GM12878 (cell line): ENCODE results near the gene ZNF576. TPM values are rescaled to one million over a fixed set of nuclear protein-coding genes. Genes with fewer than 3 reads are reported as not detected.
"Not testable (repeated sequence)": the region's sequence is repeated elsewhere in the genome, so short reads cannot be mapped to it uniquely, and the experiment has no call there.

ENCODE experiments used
- ATAC-seq: fragments of 200-7000 bp; cut with Tn5 transposase; 3 replicates; pipeline ENCODE4 v1.9.1; 2020; ENCODE audit warnings: mild to moderate bottlenecking, moderate library complexity
- BruUV-seq: library from RNA; stranded (reverse); fragments of 400-500 nt; replicated peaks from 2 replicates; lab custom pipeline; 2021; lab: Mats Ljungman, UMichigan
- CTCF ChIA-PET: fragments of 300-600 bp; sonication (Branson Sonifier 250); formaldehyde crosslinking; extraction: SDS; loops from one replicate; lab custom pipeline; 2021; ENCODE audit warnings: inconsistent platforms; lab: Yijun Ruan, JAX
- POLR2A ChIA-PET: fragments of 350-600 bp; formaldehyde crosslinking; extraction: SDS; loops from one replicate; lab custom pipeline; 2021; ENCODE audit warnings: inconsistent platforms; lab: Charles Lee
- RAD21 ChIA-PET: fragments of 300-600 bp; sonication (Branson Sonifier 250); formaldehyde crosslinking; loops from one replicate; lab custom pipeline; 2023; ENCODE audit warnings: antibody characterized with exemption; ENCODE audit not compliant: unreplicated experiment; lab: Charles Lee
- SMC1A ChIA-PET: fragments of 300-600 bp; sonication (Branson Sonifier 250); formaldehyde crosslinking; loops from one replicate; lab custom pipeline; 2023; ENCODE audit not compliant: unreplicated experiment, uncharacterized antibody; lab: Charles Lee
- DNase-seq: peaks from one replicate; pipeline ENCODE4 v3.0.0-alpha.2; 2011; ENCODE audit warnings: low read depth, low spot score
- FAIRE-seq: peaks from 3 replicates; lab custom pipeline; 2011; peaks lifted over from hg19 to GRCh38; lab: Jason Lieb, UNC
- H2AFZ ChIP-seq: 2 replicates; pipeline ENCODE4 v1.6.0; 2011; ENCODE audit warnings: low read depth, low read length, control low read depth; ENCODE audit not compliant: control insufficient read depth
- H3K27ac ChIP-seq: 2 replicates; pipeline ENCODE4 v1.5.1; 2011; ENCODE audit warnings: control low read depth; ENCODE audit not compliant: control insufficient read depth, insufficient read depth
- H3K27me3 ChIP-seq, 2 experiments: replicated peaks in 1 of 2; 2 replicates each; pipeline versions ENCODE4 v1.6.0 to v1.6.1; 2011; ENCODE audit warnings: low read length in 1 of 2; ENCODE audit not compliant: control insufficient read depth in 2 of 2, insufficient read depth in 2 of 2
- H3K36me3 ChIP-seq, 2 experiments: 2 replicates each; pipeline ENCODE4 v1.5.1; 2011; ENCODE audit warnings: low read length in 1 of 2; ENCODE audit not compliant: control insufficient read depth in 2 of 2, insufficient read depth in 2 of 2
- H3K4me1 ChIP-seq: 2 replicates; pipeline ENCODE4 v1.6.1; 2011; ENCODE audit warnings: mild to moderate bottlenecking, low read length, moderate library complexity, mixed read lengths; ENCODE audit not compliant: control insufficient read depth, insufficient read depth
- H3K4me2 ChIP-seq: 2 replicates; pipeline ENCODE4 v1.6.0; 2011; ENCODE audit warnings: control low read depth; ENCODE audit not compliant: control insufficient read depth, insufficient read depth
- H3K4me3 ChIP-seq: fragments of 200-600 bp; sonication (generic); 2 replicates; pipeline ENCODE4 v1.5.1; 2016
- H3K79me2 ChIP-seq: 2 replicates; pipeline ENCODE4 v1.6.0; 2011; ENCODE audit warnings: low read length; ENCODE audit not compliant: control insufficient read depth, insufficient read depth
- H3K9ac ChIP-seq: 2 replicates; pipeline ENCODE4 v1.8.0; 2011; ENCODE audit warnings: low read length, control low read depth, mixed read lengths; ENCODE audit not compliant: control insufficient read depth, insufficient read depth
- H3K9me3 ChIP-seq: replicated peaks from 3 replicates; pipeline ENCODE4 v1.5.1; 2011; ENCODE audit warnings: mild to moderate bottlenecking, low read length; ENCODE audit not compliant: control insufficient read depth, insufficient read depth
- H4K20me1 ChIP-seq: 2 replicates; pipeline ENCODE4 v1.6.0; 2011; ENCODE audit not compliant: control insufficient read depth, insufficient read depth
- HDAC2 ChIP-seq: fragments of 200-600 bp; sonication (generic); IDR thresholded peaks from 2 replicates; pipeline ENCODE4 v1.6.1; 2017
- MEF2A ChIP-seq: IDR thresholded peaks from 2 replicates; pipeline ENCODE4 v1.6.1; 2011; ENCODE audit warnings: low read depth, mild to moderate bottlenecking, low read length, moderate library complexity; ENCODE audit not compliant: insufficient read depth
- SIX5 ChIP-seq: IDR thresholded peaks from 2 replicates; pipeline ENCODE4 v1.6.1; 2011; ENCODE audit warnings: mild to moderate bottlenecking, low read depth, low read length, moderate library complexity; ENCODE audit not compliant: severe bottlenecking
- WGBS: methylation state at CpG from one replicate; pipeline ENCODE4 v1.1.6; 2016; ENCODE audit warnings: low lambda C conversion rate; ENCODE audit not compliant: insufficient replicate concordance, insufficient coverage; ENCODE audit errors: missing lambda C conversion rate; 5-methylcytosine and 5-hydroxymethylcytosine counted together
- in situ Hi-C: fragments of 300-500 bp; cut with MboI; formaldehyde crosslinking; loops from 9 replicates; pipeline ENCODE4 v1.14.3; 2018; ENCODE audit warnings: mixed read lengths
- intact Hi-C: fragments of 100-400 bp; cut with micrococcal nuclease; formaldehyde crosslinking; loops from one replicate; pipeline ENCODE4 v1.14.2; 2022; ENCODE audit not compliant: unreplicated experiment
- polyA plus RNA-seq, 11 experiments: library from polyadenylated mRNA; depleted of rRNA in 4 of 11; unstranded in 6 of 11; stranded (reverse) in 5 of 11; fragments of >200 nt; fragmentation: Nextera tagmentation in 4 of 11; fragmentation: Illumina TruSeq in 1 of 11; extraction: Ambion mirVana in 4 of 11; extraction: Trizol in 1 of 11; gene quantifications; 1 replicate in 1 of 11; 2 replicates in 10 of 11; pipeline versions ENCODE4 v1.2.1 to v1.2.3, GENCODE V29; 2011 to 2016; ENCODE audit warnings: inconsistent platforms in 2 of 11, missing spikeins in 2 of 11, low read depth in 1 of 11
- total RNA-seq, 4 experiments: library from RNA; depleted of rRNA in 3 of 4; stranded (reverse); fragments of >200 nt in 3 of 4; fragmentation: Illumina TruSeq in 1 of 4; extraction: Trizol in 1 of 4; gene quantifications; 2 replicates each; pipeline versions ENCODE4 v1.2.1 to v1.2.3, GENCODE V29; 2013 to 2021
- TF ChIP-seq, protein P1 (sequence below): IDR thresholded peaks from 2 replicates; pipeline ENCODE4 v1.6.1; 2012; ENCODE audit warnings: low read length, inconsistent platforms
- TF ChIP-seq, protein P2 (sequence below): fragments of 450-650 bp; IDR thresholded peaks from 2 replicates; pipeline ENCODE4 v1.6.1; 2014; ENCODE audit warnings: mild to moderate bottlenecking

The ZNF576 gene
- total and polyA plus RNA-seq, 10 of the 15 experiments (the other 5 are each of a cell fraction or from before 2014, with no cell fraction given): 7.4 to 29.8 (median 14.3) TPM

DNA sequence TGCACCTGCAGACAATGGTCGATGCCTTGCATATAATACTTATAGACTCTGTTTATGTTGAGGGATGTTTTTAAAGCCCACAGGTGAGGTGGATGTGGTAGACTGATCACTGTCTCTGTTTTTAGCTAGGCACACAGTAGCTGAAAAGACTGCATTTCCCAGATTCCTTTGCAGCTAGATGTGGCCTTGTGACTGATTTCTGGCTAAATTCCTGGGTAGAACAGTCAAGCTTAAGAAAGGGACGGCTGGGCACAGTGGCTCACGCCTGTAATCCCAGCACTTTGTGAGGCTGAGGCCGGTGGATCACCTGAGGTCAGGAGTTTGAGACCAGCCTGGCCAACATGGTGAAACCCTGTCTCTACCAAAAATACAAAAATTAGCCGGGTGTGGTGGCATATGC lies 3.9 kb downstream of the ZNF576 start:
- in situ Hi-C loops, FAIRE-seq, BruUV-seq, H2AFZ ChIP-seq, H3K9ac ChIP-seq, H3K4me2 ChIP-seq, H3K27me3 ChIP-seq, H3K4me1 ChIP-seq, DNase-seq, intact Hi-C loops, H4K20me1 ChIP-seq, H3K27ac ChIP-seq, ATAC-seq, H3K4me3 ChIP-seq, RAD21 ChIA-PET, H3K9me3 ChIP-seq: not testable (repeated sequence)
- ChIA-PET SMC1A (interaction anchor here (1.4 kb wide), 1 partner anchor 26 kb away, joined by 6 read pairs; no protein-coding TSS in a partner anchor), POLR2A (interaction anchor here (0.6 kb wide), 1 partner anchor 18 kb away, joined by 11 read pairs; no protein-coding TSS in a partner anchor), CTCF (interaction anchor here (0.9 to 1.8 kb wide), 4 partner anchors 26 to 209 kb away, joined by 3 to 7 read pairs (median 4); no protein-coding TSS in a partner anchor)
- Histone ChIP-seq H3K79me2 (peaks cover 29% of the 10 kb centered on the region), H3K36me3 (peaks cover 6 to 23% of the 10 kb centered on the region in 2 experiments; a peak in 3 of 4 replicates)
- TF ChIP-seq SIX5: peak; percentile 26
- WGBS: 100% methylated on average over 5 of the region's 5 CpGs

DNA sequence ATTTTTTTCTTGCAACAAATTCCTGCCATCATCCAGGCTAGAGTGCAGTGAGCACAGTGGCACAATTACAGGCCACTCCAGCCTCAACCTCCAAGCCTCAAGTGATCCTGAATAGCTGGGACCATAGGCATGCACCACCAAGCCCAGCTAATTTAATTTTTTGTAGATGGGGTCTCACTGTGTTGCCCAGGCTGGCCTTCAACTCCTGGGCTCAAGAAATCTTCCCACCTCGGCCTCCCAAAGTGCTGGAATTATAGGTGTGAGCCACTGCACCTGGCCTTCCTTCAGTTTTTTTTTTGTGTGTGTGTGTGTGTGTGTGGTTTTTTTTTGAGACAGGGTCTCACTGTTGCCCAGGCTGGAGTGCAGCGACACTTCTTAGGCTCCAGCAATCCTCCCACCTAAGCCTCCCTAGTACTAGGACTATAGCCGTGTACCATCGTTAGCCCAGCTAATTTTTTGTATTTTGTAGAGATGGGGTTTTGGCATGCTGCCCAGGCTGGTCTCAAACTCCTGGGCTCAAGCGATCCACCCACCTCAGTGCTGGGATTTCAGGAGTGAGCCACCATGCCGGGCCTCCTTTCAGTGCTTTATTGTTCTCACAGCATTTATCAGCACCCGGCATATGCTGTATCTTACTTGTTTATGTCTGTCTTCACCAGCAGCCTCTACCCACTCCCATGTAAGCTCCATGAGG lies 9.6 kb downstream of the ZNF576 start:
- intact Hi-C loops: no loop called here
- in situ Hi-C loops: no loop called here
- Histone ChIP-seq H3K79me2 (no peaks in the 10 kb centered on the region), H3K4me2 (no peak overlapping the region), H4K20me1 (no peaks in the 10 kb centered on the region), H3K4me3 (no peak overlapping the region), H2AFZ (no peak overlapping the region), H3K9ac (no peak overlapping the region), H3K4me1 (no peaks in the 10 kb centered on the region), H3K27me3 (no peaks in the 10 kb centered on the region), H3K27ac (no peak overlapping the region), H3K9me3 (no peaks in the 10 kb centered on the region), H3K36me3 (peaks cover 6 to 8% of the 10 kb centered on the region in 2 experiments; a peak in 3 of 4 replicates)
- ChIA-PET CTCF (interaction anchor here (0.6 kb wide), 1 partner anchor 9 kb away, joined by 3 read pairs; no protein-coding TSS in a partner anchor), POLR2A (no interaction called here), SMC1A (interaction anchor here (0.9 to 1.3 kb wide), 2 partner anchors 8 to 11 kb away, joined by 3 read pairs; no protein-coding TSS in a partner anchor), RAD21 (interaction anchor here (1.0 to 1.3 kb wide), 2 partner anchors 51 to 86 kb away, joined by 3 to 5 read pairs; no protein-coding TSS in a partner anchor)
- DNase-seq (no peak), ATAC-seq (no peak), FAIRE-seq (no peak)
- TF ChIP-seq, protein P1, sequence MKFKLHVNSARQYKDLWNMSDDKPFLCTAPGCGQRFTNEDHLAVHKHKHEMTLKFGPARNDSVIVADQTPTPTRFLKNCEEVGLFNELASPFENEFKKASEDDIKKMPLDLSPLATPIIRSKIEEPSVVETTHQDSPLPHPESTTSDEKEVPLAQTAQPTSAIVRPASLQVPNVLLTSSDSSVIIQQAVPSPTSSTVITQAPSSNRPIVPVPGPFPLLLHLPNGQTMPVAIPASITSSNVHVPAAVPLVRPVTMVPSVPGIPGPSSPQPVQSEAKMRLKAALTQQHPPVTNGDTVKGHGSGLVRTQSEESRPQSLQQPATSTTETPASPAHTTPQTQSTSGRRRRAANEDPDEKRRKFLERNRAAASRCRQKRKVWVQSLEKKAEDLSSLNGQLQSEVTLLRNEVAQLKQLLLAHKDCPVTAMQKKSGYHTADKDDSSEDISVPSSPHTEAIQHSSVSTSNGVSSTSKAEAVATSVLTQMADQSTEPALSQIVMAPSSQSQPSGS: no peak
- TF ChIP-seq, protein P2, sequence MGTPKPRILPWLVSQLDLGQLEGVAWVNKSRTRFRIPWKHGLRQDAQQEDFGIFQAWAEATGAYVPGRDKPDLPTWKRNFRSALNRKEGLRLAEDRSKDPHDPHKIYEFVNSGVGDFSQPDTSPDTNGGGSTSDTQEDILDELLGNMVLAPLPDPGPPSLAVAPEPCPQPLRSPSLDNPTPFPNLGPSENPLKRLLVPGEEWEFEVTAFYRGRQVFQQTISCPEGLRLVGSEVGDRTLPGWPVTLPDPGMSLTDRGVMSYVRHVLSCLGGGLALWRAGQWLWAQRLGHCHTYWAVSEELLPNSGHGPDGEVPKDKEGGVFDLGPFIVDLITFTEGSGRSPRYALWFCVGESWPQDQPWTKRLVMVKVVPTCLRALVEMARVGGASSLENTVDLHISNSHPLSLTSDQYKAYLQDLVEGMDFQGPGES: no peak
- TF ChIP-seq HDAC2 (no peak), MEF2A (no peak)
- WGBS: 84% methylated on average over 7 of the region's 7 CpGs
- no TSS peak for BruUV-seq
